22Rv1 (cell line): ENCODE results near the gene CMIP.
A peak's percentile ranks its signal among the peaks of the same experiment; 100 is the strongest.

Experiments
- H3K27ac ChIP-seq: fragments of 450-650 bp; 2 replicates; pipeline ENCODE4 v1.5.1; 2017
- CTCF ChIP-seq: fragments of 450-650 bp; IDR thresholded peaks from 2 replicates; pipeline ENCODE4 v1.5.1; 2017; ENCODE audit warnings: mild to moderate bottlenecking
- ZFX ChIP-seq: fragments of 450-650 bp; IDR thresholded peaks from 2 replicates; pipeline ENCODE4 v1.6.1; 2017; ENCODE audit warnings: antibody characterized with exemption, borderline replicate concordance

CMIP gene

GRCh38 chr16:81621496-81621895 is 176.9 kb downstream of the CMIP start:
- no peak overlapping the region for H3K27ac ChIP-seq
- TF ChIP-seq CTCF: no peak
- TF ChIP-seq ZFX: no peak

GRCh38 chr16:81623365-81624102 is 178.9 kb downstream of the CMIP start:
- TF ChIP-seq CTCF (peak; percentile 60), ZFX (no peak)
- H3K27ac ChIP-seq: no peak overlapping the region

DNA sequence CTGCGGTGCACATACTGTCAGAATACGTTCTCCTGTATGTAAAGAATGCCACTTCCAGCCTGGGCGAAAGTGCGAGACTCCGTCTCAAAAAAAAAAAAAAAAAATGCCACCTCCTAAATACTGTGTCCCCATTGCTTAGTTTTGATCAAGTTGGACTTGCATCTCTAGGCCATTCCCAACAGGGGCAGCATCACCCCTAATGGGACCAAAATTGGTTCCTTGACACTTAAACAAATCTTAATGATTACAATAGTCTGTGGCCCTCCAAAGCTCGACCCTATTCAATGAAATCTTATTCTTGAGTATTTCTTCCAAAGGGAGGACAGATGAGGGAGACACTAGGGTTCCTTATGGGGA is 179.8 kb downstream of the CMIP start:
- TF ChIP-seq ZFX (no peak), CTCF (no peak)
- no peak overlapping the region for H3K27ac ChIP-seq

- no peak for TF ChIP-seq ZFX
- TF ChIP-seq CTCF: no peak
These were observed 180.3 kb downstream of the CMIP start for GRCh38 chr16:81624760-81625543.

GRCh38 chr16:81625544-81626153 is 181.0 kb downstream of the CMIP start:
- TF ChIP-seq CTCF (no peak), ZFX (no peak)
- no peak overlapping the region for H3K27ac ChIP-seq

More at GRCh38 chr16:81624760-81625543, 180.3 kb downstream of the CMIP start:
- no peak overlapping the region for H3K27ac ChIP-seq

DNA sequence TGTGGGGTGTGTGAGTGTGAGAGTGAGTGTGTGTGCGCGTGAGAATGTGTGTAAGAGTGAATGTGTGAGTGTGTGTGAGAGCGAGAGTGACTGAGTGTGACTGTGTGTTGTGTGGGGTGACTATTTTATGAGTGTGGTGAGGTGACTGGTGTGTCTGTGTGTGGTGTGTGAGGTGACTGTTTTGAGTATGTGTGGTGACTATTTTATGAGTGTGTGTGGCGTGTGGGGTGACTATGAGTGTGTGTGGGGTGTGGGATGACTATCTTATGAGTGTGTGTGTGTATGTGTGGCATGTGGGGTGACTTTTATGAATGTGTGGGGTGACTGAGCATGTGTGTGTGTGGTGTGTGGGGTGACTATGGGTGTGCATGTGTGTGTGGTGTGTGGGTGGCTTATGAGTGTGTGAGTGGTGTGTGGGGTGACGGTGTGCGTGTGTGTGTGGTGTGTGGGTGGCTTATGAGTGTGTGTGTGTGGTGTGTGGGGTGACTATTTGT is 181.6 kb downstream of the CMIP start:
- TF ChIP-seq ZFX: no peak
- TF ChIP-seq CTCF: no peak
- no peak overlapping the region for H3K27ac ChIP-seq

GRCh38 chr16:81627024-81627423 is 182.4 kb downstream of the CMIP start:
- TF ChIP-seq ZFX: no peak
- TF ChIP-seq CTCF: no peak
- no peak overlapping the region for H3K27ac ChIP-seq
